ENCODE results near the gene PCSK2. TPM values are rescaled to one million over a fixed set of nuclear protein-coding genes. Genes with fewer than 3 reads are reported as not detected.

PCSK2 gene
- total RNA-seq, 1 donor from 2014 or later, result 1.0 TPM

DNA sequence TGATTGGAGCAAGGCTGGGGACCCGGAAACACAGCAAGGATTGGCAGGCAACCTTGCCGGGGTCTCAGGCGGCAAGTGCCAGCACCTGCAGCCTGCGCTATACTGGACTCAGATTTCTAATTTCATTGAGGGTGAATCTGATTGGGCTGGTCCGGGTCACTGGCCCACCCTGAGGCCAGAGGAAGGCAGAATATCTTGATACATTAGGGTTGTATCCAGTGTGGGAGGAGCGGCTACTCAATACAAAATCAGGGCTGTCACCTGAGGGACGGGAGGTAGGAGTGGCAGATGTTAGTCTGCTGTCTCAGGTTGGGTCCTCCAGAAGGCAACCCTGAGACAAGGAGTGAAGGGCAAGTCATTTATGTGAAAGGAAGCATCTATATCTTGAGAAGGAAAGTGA, 263.7 kb downstream of the PCSK2 start:
- no peak for DNase-seq (ENCODE audit: low spot score)
- no peaks in the 10 kb centered on the region for H3K9me3 Mint-ChIP-seq (ENCODE audit: unreplicated experiment)
- no peaks in the 10 kb centered on the region for H3K36me3 Mint-ChIP-seq (ENCODE audit: low read depth, unreplicated experiment)
- TF ChIP-seq, protein P1, sequence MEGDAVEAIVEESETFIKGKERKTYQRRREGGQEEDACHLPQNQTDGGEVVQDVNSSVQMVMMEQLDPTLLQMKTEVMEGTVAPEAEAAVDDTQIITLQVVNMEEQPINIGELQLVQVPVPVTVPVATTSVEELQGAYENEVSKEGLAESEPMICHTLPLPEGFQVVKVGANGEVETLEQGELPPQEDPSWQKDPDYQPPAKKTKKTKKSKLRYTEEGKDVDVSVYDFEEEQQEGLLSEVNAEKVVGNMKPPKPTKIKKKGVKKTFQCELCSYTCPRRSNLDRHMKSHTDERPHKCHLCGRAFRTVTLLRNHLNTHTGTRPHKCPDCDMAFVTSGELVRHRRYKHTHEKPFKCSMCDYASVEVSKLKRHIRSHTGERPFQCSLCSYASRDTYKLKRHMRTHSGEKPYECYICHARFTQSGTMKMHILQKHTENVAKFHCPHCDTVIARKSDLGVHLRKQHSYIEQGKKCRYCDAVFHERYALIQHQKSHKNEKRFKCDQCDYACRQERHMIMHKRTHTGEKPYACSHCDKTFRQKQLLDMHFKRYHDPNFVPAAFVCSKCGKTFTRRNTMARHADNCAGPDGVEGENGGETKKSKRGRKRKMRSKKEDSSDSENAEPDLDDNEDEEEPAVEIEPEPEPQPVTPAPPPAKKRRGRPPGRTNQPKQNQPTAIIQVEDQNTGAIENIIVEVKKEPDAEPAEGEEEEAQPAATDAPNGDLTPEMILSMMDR (IDR thresholded peaks at IDR 0.05; ENCODE audit: unreplicated experiment), result no peak
- no peaks in the 10 kb centered on the region for H3K4me1 Mint-ChIP-seq (ENCODE audit: unreplicated experiment)
- H3K27ac Mint-ChIP-seq (ENCODE audit: unreplicated experiment), result no peak overlapping the region
- H3K4me3 Mint-ChIP-seq (ENCODE audit: unreplicated experiment), result no peak overlapping the region
- H3K27me3 Mint-ChIP-seq (ENCODE audit: unreplicated experiment), result no peaks in the 10 kb centered on the region

- Mint-ChIP-seq H3K4me1 (ENCODE audit: unreplicated experiment) (no peaks in the 10 kb centered on the region), H3K36me3 (ENCODE audit: low read depth, unreplicated experiment) (no peaks in the 10 kb centered on the region), H3K4me3 (ENCODE audit: unreplicated experiment) (no peak overlapping the region), H3K27ac (ENCODE audit: unreplicated experiment) (no peak overlapping the region), H3K9me3 (ENCODE audit: unreplicated experiment) (no peaks in the 10 kb centered on the region), H3K27me3 (ENCODE audit: unreplicated experiment) (no peaks in the 10 kb centered on the region)
- no peak for DNase-seq (ENCODE audit: low spot score)
- TF ChIP-seq, protein P1 (IDR thresholded peaks at IDR 0.05; ENCODE audit: unreplicated experiment), result no peak
These were observed 264.2 kb downstream of the PCSK2 start for GRCh38 chr20:17491041-17491440.

GRCh38 chr20:17491488-17491887, 264.6 kb downstream of the PCSK2 start:
- H3K27me3 Mint-ChIP-seq (ENCODE audit: unreplicated experiment), result no peaks in the 10 kb centered on the region
- no peaks in the 10 kb centered on the region for H3K36me3 Mint-ChIP-seq (ENCODE audit: low read depth, unreplicated experiment)
- H3K4me3 Mint-ChIP-seq (ENCODE audit: unreplicated experiment), result no peak overlapping the region
- no peak overlapping the region for H3K27ac Mint-ChIP-seq (ENCODE audit: unreplicated experiment)
- H3K9me3 Mint-ChIP-seq (ENCODE audit: unreplicated experiment), result no peaks in the 10 kb centered on the region
- TF ChIP-seq, protein P1 (IDR thresholded peaks at IDR 0.05; ENCODE audit: unreplicated experiment), result no peak
- no peaks in the 10 kb centered on the region for H3K4me1 Mint-ChIP-seq (ENCODE audit: unreplicated experiment)
- no peak for DNase-seq (ENCODE audit: low spot score)

GRCh38 chr20:17493173-17493572, 266.3 kb downstream of the PCSK2 start:
- no peak for DNase-seq (ENCODE audit: low spot score)
- TF ChIP-seq, protein P1 (IDR thresholded peaks at IDR 0.05; ENCODE audit: unreplicated experiment), result no peak
- H3K36me3 Mint-ChIP-seq (ENCODE audit: low read depth, unreplicated experiment), result no peaks in the 10 kb centered on the region
- no peak overlapping the region for H3K27ac Mint-ChIP-seq (ENCODE audit: unreplicated experiment)
- no peaks in the 10 kb centered on the region for H3K27me3 Mint-ChIP-seq (ENCODE audit: unreplicated experiment)
- H3K9me3 Mint-ChIP-seq (ENCODE audit: unreplicated experiment), result no peaks in the 10 kb centered on the region
- H3K4me3 Mint-ChIP-seq (ENCODE audit: unreplicated experiment), result no peak overlapping the region
- H3K4me1 Mint-ChIP-seq (ENCODE audit: unreplicated experiment), result no peaks in the 10 kb centered on the region

GRCh38 chr20:17494201-17494600, 267.4 kb downstream of the PCSK2 start:
- H3K27me3 Mint-ChIP-seq (ENCODE audit: unreplicated experiment), result peaks cover 1% of the 10 kb centered on the region
- no peak overlapping the region for H3K4me3 Mint-ChIP-seq (ENCODE audit: unreplicated experiment)
- H3K9me3 Mint-ChIP-seq (ENCODE audit: unreplicated experiment), result no peaks in the 10 kb centered on the region
- no peaks in the 10 kb centered on the region for H3K36me3 Mint-ChIP-seq (ENCODE audit: low read depth, unreplicated experiment)
- DNase-seq (ENCODE audit: low spot score), result no peak
- no peaks in the 10 kb centered on the region for H3K4me1 Mint-ChIP-seq (ENCODE audit: unreplicated experiment)
- H3K27ac Mint-ChIP-seq (ENCODE audit: unreplicated experiment), result no peak overlapping the region
- TF ChIP-seq, protein P1 (IDR thresholded peaks at IDR 0.05; ENCODE audit: unreplicated experiment), result no peak
